ENCODE data around the gene AQP11. TPM values are rescaled to one million over a fixed set of nuclear protein-coding genes. Genes with fewer than 3 reads are reported as not detected.

The AQP11 gene
- total RNA-seq, 1 donor from 2014 or later, result 13.1 TPM

DNA sequence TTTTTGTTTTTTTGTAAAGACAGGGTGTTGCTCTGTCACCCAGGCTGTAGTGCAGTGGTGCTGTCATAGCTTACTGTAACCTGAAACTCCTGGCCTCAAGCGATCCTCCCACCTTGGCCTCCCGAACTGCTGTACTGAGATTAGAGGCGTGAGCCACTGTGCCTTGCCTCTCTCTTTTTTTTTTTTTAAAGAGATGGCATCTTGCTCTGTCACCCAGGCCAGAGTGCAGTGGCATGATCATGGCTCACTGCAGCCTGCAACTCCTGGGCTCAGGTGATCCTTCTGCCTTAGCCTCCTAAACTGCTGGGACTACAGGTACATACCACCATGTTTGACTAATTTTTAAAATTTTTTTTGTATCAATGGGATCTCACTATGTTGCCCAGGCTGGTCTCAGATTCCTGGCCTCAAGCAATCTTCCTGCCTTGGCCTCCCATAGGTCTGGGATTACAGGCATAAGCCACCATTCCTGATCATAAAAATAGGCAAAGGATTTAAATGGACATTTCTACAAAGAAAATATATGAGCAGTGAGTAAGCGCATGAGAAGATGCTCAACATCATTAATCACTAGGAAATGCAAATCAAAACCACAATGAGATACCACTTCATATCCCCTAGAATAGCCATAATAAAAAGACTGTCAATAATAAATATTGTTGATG is 65.1 kb downstream of the AQP11 start:
- ATAC-seq, result no peak

GRCh38 chr11:77656362-77656761 is 66.6 kb downstream of the AQP11 start:
- DNase-seq (ENCODE audit: low spot score) (no peak), ATAC-seq (no peak)

More for the DNA sequence above, 65.1 kb downstream of the AQP11 start:
- no peak for DNase-seq (ENCODE audit: low spot score)

GRCh38 chr11:77658213-77659013 is 68.7 kb downstream of the AQP11 start:
- ATAC-seq (no peak), DNase-seq (ENCODE audit: low spot score) (no peak)

Other genes starting within 250 kb of the AQP11 start
- gene PAK1, start 115.9 kb upstream of the AQP11 start, total RNA-seq, result 8.8 TPM
- 41.3 TPM for gene CLNS1A, start 47.8 kb downstream of the AQP11 start, total RNA-seq
- 19.9 TPM for gene RSF1, start 230.8 kb downstream of the AQP11 start, total RNA-seq
- gene AAMDC, start 231.2 kb downstream of the AQP11 start, total RNA-seq, result 18.5 TPM

Measured in left lobe of liver (tissue), 2 donors.